Measurements from ENCODE around the gene LRRC17. TPM values are rescaled to one million over a fixed set of nuclear protein-coding genes. Genes with fewer than 3 reads are reported as not detected.
"Not testable (repeated sequence)": the region's sequence is repeated elsewhere in the genome, so short reads cannot be mapped to it uniquely, and the experiment has no call there.

LRRC17 gene
- total RNA-seq, 2 donors from 2014 or later = 22.3 to 24.6 TPM

DNA sequence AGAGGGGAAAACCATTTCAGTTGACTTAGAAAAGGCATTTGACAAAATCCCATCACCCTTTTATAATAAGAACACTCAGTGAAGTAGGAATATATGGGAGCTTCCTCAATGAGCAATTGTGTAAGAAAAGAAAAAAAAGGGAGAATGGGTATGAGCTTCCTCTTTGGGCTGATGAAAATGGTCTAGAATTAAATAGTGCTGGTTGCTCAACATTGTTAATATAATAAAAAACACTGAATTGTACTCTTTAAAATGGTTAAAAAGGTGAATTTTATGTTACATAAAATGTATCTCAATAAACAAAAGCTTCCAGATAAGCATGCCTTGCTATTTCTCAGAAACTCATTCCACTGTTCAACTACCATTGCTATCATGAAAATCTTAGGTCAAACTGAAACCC, 40.6 kb downstream of the LRRC17 start:
- Histone ChIP-seq H3K27me3 (replicated peaks; ENCODE audit: insufficient read depth) (no peaks in the 10 kb centered on the region), H3K4me1 (ENCODE audit: control insufficient read depth in 1 of 2, low read depth in 2 of 2) (no peaks in the 10 kb centered on the region), H3K4me3 (no peak overlapping the region), H3K9me3 (no peaks in the 10 kb centered on the region), H3K36me3 (no peaks in the 10 kb centered on the region), H3K27ac (no peak overlapping the region)
- DNase-seq (ENCODE audit: low spot score) = no peak
- no peak for ATAC-seq (ENCODE audit: insufficient number of reproducible peaks, low FRiP score, low read depth)
- TF ChIP-seq CTCF (IDR thresholded peaks at IDR 0.05) = no peak

GRCh38 chr7:102954359-102954758, 41.6 kb downstream of the LRRC17 start:
- not testable (repeated sequence) for H3K27ac ChIP-seq; DNase-seq (ENCODE audit: low spot score); H3K36me3 ChIP-seq; H3K4me3 ChIP-seq; ATAC-seq (ENCODE audit: insufficient number of reproducible peaks, low FRiP score, low read depth); H3K9me3 ChIP-seq; H3K27me3 ChIP-seq (replicated peaks; ENCODE audit: insufficient read depth); H3K4me1 ChIP-seq (ENCODE audit: control insufficient read depth in 1 of 2, low read depth in 2 of 2)

DNA sequence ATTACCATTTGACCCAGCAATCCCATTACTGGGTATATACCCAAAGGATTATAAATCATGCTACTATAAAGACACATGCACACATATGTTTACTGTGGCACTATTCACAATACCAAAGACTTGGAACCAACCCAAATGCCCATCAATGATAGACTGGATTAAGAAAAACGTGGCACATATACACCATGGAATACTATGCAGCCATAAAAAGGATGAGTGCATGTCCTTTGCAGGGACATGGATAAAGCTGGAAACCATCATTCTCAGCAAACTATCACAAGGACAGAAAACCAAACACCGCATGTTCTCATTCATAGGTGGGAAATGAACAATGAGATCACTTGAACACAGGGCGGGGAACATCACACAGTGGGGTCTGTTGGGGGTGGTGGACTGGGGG, 45.2 kb downstream of the LRRC17 start:
- not testable (repeated sequence) for ATAC-seq (ENCODE audit: insufficient number of reproducible peaks, low FRiP score, low read depth); H3K36me3 ChIP-seq; H3K27ac ChIP-seq; H3K27me3 ChIP-seq (replicated peaks; ENCODE audit: insufficient read depth); H3K4me1 ChIP-seq (ENCODE audit: control insufficient read depth in 1 of 2, low read depth in 2 of 2); H3K4me3 ChIP-seq; H3K9me3 ChIP-seq; DNase-seq (ENCODE audit: low spot score)

- H3K27ac ChIP-seq; ATAC-seq (ENCODE audit: insufficient number of reproducible peaks, low FRiP score, low read depth); H3K27me3 ChIP-seq (replicated peaks; ENCODE audit: insufficient read depth); H3K4me3 ChIP-seq; DNase-seq (ENCODE audit: low spot score); H3K36me3 ChIP-seq; H3K9me3 ChIP-seq: not testable (repeated sequence)
- peaks cover 5 to 11% of the 10 kb centered on the region in 2 donors for H3K4me1 ChIP-seq (ENCODE audit: control insufficient read depth in 1 of 2, low read depth in 2 of 2)
These were observed 49.2 kb downstream of the LRRC17 start for GRCh38 chr7:102961993-102962392.

- H3K27me3 ChIP-seq (replicated peaks; ENCODE audit: insufficient read depth) = no peaks in the 10 kb centered on the region
- H3K27ac ChIP-seq = no peak overlapping the region
- TF ChIP-seq CTCF (IDR thresholded peaks at IDR 0.05) = no peak
- no peak for ATAC-seq (ENCODE audit: insufficient number of reproducible peaks, low FRiP score, low read depth)
- DNase-seq (ENCODE audit: low spot score) = no peak
- H3K4me1 ChIP-seq (ENCODE audit: control insufficient read depth in 1 of 2, low read depth in 2 of 2) = peaks cover 10 to 23% of the 10 kb centered on the region in 2 donors
- no peaks in the 10 kb centered on the region for H3K9me3 ChIP-seq
- no peaks in the 10 kb centered on the region for H3K36me3 ChIP-seq
- H3K4me3 ChIP-seq = no peak overlapping the region
These were observed 53.7 kb downstream of the LRRC17 start for GRCh38 chr7:102966465-102966864.

GRCh38 chr7:102967798-102968197, 55.0 kb downstream of the LRRC17 start:
- H3K27me3 ChIP-seq (replicated peaks; ENCODE audit: insufficient read depth) = no peaks in the 10 kb centered on the region
- no peak overlapping the region for H3K4me3 ChIP-seq
- no peak for TF ChIP-seq CTCF (IDR thresholded peaks at IDR 0.05)
- H3K27ac ChIP-seq = no peak overlapping the region
- ATAC-seq (ENCODE audit: insufficient number of reproducible peaks, low FRiP score, low read depth) (no peak), DNase-seq (ENCODE audit: low spot score) (no peak)
- H3K9me3 ChIP-seq = no peaks in the 10 kb centered on the region
- no peaks in the 10 kb centered on the region for H3K36me3 ChIP-seq
- H3K4me1 ChIP-seq (ENCODE audit: control insufficient read depth in 1 of 2, low read depth in 2 of 2) = peaks cover 10 to 23% of the 10 kb centered on the region in 2 donors

DNA sequence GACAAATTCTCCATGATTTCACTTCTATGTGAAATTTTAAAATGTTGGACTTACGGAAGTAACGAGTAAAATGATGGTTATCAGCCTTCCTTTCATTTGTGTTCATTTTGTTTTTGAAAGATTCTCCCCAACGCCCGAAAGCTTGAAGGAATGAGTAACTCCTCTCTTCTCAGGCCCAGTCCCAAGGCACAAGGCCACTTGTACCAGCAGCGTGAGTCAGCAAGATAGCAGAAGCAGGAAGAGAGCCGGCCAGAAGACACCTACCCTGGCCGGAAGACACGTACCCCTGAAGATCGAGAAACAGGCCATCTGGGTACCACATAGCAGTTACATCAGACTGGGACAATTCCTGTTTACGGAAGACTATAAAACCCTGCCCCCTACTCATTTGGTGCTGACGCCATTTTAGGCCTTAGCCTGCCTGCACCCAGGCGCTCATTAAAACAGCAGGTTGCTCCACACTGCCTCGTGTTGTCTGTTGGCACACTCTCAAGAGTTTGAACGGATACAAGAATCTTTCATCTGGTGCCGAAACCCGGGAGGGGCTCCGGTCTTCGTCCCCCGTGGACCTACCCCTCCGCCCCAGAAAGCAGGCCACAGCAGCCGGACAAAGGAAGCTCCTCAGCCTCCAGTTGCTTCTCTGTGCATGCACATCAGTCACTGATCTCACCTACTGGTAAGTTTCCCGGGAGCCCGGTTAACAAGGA, 60.4 kb downstream of the LRRC17 start:
- no peaks in the 10 kb centered on the region for H3K27me3 ChIP-seq (replicated peaks; ENCODE audit: insufficient read depth)
- H3K4me1 ChIP-seq (ENCODE audit: control insufficient read depth in 1 of 2, low read depth in 2 of 2) = peaks cover 8 to 22% of the 10 kb centered on the region in 2 donors
- H3K36me3 ChIP-seq = no peaks in the 10 kb centered on the region
- no peak for ATAC-seq (ENCODE audit: insufficient number of reproducible peaks, low FRiP score, low read depth)
- no peak overlapping the region for H3K4me3 ChIP-seq
- DNase-seq (ENCODE audit: low spot score) = no peak
- no peaks in the 10 kb centered on the region for H3K9me3 ChIP-seq
- TF ChIP-seq CTCF (IDR thresholded peaks at IDR 0.05) = no peak
- H3K27ac ChIP-seq = peak overlapping the region in 1 of 2 donors; percentile 11
